ENCODE results near the gene LRMDA.

- no peak for TF ChIP-seq CTCF (IDR thresholded peaks at IDR 0.05; ENCODE audit: borderline replicate concordance, extremely low read depth, low read length, poor library complexity, severe bottlenecking)
- TF ChIP-seq EZH2 (IDR thresholded peaks at IDR 0.05; ENCODE audit: borderline replicate concordance, low read depth, low read length, severe bottlenecking): no peak
Measured at GRCh38 chr10:76068856-76069255, 637.4 kb downstream of the LRMDA start.

Data from DND-41 (cell line).